HG02973 (cell line): Measurements from ENCODE around the gene NPHP1.
"Not testable (repeated sequence)": the region's sequence is repeated elsewhere in the genome, so short reads cannot be mapped to it uniquely, and the experiment has no call there.

Experiments used
- ATAC-seq: cut with Tn5 transposase; IDR thresholded peaks from one replicate; pipeline ENCODE4 v1.9.1; 2021; ENCODE audit warnings: moderate library complexity; ENCODE audit not compliant: unreplicated experiment

Gene NPHP1

DNA sequence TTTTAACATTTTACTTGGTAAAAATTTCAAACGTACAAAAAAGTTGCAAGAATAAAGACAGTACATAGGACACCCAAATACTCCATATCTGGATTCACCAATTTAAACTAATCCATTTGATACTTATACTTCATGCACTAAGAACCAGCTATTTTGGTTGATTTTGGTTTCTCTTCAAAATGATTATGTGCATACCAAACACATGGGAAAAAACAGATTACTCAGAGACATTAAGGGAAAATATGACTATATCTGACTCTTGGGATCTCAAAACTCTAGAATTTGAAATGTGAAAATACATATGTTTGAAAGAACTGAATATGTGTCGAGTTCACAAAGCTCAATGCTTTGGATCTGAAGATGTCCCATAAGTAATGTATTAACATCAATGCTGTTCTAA is 73.6 kb downstream of the NPHP1 start:
- ATAC-seq, result no peak

DNA sequence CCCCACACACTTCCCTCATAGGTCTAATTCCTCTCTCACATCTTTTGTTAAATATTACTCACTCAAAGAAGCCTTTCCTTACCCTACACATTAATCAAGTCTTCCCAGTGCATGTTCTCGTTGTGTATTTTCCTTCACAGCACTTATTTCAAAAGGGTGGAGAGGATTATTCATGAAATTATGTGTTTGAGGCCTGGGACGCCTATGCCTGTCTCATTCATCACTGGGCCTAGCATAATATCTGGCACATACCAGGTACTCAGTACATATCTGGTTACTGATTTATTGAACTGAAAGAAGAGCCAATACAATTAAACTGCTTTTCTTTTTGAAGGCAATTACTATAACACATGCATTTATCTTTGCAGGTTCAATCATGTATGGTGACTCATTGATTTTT is 74.1 kb downstream of the NPHP1 start:
- no peak for ATAC-seq

DNA sequence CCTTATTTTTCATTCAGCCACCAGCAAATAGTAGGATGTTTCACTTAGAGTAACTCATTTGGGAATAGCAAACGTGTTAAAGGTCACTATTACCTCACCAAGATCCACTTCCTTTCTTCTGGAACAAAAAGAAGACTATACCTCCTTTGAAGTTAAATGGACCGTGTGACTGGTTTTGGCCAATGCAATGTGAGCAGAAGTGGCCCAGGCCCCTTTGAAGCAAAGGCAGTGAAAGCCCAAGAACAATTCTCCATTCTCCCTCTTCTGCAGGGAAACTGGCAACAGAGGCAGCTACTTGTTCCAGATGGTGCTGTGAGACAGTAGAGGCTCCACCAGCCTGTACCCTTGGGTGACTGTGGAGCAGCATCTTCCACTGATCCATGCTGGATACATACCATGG is 77.9 kb downstream of the NPHP1 start:
- ATAC-seq, result no peak

DNA sequence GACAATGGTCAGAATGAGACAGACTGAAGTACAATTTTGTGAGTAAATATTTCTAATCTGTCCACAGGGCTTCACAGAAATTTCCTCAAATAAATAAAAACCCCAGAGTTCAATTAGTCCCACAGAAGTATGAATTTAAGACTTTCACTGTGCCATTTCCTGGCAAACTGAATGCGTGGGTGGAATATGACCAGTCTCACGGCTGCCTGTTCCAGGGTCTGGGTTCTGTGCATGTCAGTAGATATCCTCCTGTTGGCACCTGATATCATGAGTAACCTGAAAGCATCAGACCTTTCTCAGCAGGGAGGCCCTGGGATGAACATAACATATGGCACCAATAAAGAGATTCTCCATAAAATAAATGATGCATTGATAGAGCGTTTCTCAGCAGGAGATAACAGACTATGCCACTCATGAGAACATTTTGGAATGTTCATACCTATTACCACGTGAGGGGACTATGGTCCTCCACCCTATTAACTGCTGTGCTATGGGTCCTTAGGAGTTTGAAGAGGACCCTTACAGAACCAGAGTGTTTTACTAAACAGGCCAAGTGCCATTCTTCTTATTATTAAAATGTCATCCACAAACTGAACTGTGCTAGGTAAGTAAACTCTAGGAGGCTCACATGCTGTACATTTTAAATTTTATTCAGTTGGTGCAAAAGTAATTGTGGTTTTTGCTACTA is 78.6 kb downstream of the NPHP1 start:
- no peak for ATAC-seq

DNA sequence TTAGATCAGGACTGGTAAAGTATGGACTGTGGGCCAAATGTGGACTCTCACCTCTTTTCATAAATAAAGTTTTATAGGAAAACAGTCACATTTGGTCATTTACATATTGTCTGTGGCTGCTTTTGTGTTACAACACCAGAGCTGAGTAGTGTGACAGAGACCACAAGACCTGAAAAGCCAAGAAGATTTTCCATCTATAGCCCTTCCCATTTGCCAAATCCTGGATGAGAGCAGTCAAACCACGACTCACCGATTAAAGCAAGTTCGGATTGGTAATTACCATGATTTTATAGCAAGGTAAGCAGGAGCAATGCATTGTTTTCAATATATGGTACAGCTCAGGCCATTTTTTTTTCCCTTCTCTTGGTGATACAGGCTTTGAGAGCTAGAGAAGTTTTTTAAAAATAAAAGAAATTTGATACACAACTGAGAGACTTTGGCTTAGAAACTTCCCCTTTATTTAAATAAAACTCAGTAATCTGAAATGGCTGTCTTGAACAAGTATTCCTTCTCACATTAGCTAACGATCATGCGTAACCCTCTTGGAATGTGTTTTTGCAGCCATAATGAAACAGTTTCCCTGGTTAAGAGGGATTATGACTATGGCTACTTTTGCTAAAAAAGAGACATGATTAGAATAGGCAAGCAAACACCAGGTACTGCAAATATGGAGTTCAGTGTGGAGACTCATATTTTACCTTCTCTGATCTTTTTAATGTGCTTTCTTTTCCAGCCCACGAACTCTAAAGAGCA is 79.7 kb downstream of the NPHP1 start:
- ATAC-seq, result no peak

DNA sequence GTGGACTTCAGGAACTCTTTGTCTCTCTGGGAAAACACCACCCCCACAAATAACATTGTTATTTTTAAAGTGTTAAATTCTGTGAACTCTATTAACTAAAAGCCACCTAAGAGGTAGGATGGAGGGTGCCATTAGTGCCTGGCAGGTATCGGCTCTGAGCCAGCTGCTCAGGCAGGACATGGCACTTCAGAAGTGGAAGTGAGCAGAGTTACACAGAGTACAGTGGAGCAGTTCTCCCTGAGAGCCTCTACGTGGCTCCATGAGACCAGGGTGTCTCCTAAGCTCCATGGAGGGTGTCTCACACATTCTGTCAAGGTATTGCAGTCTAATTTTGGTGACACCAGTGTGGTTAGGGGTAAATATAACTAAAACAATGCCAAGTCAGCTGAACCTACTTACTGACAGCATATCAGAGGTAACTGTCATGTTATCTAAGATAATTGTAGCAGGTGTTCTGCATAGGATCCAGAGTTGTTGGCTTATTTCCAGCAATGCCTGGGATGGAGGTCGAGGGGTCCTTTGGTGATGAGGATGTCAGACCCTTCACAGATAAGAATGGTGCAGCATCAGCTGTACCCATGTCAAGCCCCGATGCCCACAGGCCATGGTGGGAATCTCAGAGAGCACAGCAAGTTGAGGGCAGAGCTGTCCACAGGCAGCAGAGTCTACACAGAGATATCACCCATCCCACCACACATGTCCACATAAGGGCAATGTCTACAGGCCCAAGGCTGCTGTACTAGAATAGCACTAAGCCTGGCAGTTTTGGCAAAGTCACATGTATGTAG is 80.6 kb downstream of the NPHP1 start:
- ATAC-seq, result no peak

DNA sequence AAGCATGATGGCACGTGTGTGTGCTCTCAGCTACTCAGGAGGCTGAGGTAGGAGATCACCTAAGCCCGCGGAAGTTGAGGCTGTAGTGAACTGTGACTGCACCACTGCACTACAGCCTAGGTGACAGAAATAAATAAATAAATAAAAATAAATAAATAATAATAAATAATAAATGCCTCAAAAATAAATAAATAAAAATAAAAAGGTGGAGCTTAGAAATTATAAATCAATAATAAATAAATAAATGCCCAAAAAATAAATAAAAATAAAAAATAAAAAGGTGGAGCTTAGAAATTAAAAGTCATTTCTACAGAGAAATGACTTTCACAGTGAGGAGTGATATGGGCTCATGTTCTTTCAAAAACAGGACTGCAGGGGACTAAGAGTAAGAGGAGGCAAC is 83.2 kb downstream of the NPHP1 start:
- ATAC-seq, result no peak

DNA sequence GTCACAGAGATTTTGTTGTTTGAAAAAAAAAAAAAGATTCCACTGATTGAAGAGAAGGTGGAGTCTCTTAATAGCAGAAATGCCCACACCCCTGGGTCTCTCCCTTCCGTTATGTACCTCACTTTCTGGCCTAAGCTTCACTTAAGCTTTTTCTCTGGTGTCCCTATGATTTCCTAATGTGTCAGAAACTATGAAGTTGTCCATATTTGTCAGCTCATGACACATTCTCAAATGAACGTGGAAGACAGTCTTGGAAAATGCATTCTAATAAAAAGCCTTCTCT is 83.8 kb downstream of the NPHP1 start:
- no peak for ATAC-seq

DNA sequence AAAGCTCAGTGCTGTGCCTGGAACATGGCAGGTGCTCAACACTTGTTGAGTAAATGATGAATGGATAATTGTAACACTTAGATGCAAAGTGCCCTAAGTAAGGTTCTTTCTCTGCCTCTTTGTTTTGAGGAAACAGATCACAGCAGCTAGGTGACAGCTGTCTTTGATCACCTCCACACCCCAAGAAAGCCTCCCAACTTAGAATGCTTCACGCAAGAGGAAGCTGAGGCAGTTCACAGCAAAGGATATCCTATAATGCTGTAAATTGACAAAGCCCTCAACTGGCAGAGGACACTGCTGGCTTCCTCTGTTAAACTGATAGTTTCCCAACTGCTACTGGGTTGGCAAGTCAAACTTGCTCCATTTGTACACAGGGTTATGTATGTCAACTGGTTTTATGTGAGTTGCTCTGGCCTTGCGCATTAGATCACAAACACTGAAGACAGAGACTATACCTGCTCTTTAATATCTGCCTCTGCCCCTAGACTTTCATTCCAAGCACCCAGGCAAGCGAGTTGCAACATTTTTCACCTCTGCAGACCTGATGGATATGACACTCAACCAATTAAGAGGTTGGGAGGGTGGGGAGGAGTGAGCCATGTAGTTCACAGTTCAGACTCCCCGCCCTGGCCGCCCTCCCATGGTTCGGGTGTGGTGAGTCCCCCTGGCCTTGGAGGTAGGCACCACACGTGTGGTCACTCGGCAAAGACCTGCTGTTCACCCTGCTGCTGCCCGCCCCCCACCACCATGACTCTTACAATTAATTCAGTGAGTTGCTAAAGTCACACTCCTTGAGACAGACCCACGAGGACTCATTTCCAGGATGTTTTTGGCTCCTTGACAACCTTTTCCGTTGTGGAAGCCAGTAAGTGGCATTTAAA is 84.4 kb downstream of the NPHP1 start:
- ATAC-seq, result no peak

DNA sequence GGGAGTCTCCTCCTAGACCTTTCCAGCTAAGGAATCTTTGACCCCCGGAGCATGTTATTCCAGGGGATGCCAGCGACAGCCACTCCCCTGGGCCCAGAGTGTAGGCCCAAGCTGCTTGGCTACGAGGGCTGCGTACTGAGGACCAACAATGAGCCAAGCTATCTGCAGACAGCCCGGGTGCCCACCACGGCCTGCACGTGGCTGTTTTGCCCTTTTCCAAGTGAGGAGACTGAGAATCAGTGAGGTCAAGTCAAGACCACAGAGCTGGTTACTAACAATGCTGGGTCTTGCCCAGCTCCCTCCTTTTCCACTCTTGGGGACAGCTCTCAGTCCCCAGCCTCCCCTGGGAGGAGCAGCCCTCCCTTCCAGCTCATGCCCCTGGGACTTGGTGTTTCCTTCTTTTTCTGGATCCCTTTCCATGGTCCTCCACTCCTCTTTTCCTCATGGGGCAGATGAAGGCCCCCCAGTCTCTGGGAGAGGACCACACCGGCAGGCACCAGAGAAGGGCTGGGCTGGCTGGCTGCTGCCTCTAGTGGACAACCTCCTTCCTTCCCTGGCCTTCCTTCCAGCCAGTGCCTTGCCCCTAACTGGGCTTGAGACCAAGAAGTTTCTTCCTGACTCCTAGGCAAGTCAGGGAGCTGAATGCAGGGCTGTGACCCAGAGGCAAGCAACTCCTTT is 88.6 kb downstream of the NPHP1 start:
- no peak for ATAC-seq

DNA sequence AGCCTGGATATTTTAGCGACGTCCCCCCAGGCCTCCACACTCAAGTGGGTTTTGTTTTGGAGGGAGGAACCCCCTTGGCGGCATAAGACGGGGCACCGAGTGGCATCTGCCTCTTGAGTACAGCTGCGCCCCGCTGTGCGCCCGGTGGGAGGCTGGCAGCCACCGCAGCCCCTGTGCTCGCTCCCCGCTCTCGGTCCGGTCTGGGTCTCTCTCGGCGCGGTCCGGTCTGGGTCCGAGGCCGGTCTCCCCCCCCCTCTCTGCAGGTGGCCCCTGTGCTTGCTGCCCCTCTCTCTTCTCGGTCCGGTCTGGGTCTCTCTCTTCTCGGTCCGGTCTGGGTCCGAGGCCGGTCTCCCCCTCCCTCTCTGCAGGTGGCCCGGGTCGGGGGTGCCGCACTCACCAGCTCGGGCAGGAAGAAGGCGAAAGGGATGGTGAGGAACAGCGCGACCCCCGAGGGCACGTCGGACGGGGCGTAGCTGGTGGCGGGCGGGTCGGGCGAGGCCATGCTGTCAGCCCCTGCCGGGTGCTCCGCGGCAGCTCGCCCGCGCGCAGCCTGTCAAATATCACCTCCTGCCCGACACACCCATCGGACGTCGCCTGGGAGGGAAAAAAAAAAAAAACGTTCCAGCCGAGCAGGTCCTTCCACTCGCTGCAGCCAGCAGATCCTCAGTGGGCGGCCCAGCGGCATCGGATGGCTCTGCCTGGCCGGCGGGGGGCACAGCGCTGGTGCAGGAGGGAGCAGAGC is 89.4 kb downstream of the NPHP1 start, which contains the start of gene MALL:
Gene MALL, minus strand, starts transcription at position 532 of the 742 bp plus-strand sequence. Its CDS starts 30 bp downstream, at position 502.
- no peak for ATAC-seq

DNA sequence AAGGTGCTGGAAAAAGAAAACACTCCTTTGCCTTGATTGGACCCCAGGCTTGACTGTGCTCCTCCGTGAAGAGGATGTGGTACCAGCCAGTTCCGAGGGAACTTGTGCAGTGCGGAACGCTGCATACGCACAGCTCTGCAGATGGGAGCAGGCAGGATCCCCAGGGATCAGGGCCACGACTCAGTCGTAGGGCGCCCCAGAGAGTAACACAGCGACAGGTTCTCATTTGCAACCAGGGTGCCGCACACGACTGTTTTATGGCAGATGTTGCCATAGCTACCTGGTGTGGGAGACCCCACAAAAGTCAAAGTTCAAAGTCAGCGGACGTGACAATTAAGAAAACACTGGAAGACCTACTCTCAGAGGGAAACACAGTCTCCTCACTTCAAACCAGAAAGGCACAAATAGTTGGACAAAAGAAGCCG is 90.0 kb downstream of the NPHP1 start:
- ATAC-seq, result no peak

DNA sequence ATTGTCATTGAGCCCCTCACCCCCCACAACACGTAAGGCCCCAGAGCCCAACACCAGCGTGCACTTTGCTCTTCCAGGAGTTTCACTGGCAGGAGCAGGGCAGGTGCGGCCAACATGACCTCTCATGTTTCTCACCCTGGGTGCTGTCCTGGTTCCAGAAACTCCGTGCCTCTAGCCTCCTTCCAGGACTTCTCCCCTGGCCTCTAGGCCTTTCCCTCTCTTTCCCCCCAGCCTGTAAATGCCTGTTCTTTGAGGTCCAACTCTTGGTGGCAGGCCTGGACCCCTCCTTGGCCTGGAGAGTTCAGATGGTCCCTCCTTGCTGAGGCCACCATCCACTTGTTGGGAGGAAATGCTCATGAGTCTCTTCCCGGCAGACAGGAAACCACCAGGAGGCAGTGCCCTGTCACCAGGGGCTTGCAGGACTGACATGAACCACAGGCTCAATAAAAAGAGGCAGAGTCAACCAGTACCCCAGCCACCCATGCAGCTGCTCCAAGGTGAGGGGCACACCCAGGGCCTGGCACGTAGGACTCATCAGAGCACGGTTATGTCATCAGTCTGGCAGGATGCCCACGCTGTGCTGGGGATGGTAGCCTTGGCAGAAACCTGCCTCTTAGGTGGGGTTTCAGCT is 90.7 kb downstream of the NPHP1 start:
- no peak for ATAC-seq

DNA sequence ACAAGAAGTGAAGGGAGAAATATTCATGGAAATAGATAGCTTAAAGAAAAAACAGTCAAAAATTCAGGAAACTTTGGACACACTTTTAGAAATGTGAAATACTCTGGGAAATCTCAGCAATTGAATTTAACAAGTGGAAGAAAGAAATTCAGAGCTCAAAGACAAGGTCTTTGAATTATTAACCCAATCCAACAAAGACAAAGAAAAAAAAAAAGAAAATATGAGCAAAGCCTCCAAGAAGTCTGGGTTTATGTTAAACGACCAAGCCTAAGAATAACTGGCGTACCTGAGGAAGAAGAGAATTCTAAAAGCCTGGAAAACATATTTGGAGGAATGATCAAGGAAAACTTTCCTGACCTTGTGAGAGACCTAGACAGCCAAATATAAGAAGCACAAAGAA is 96.5 kb downstream of the NPHP1 start:
- not testable (repeated sequence) for ATAC-seq

DNA sequence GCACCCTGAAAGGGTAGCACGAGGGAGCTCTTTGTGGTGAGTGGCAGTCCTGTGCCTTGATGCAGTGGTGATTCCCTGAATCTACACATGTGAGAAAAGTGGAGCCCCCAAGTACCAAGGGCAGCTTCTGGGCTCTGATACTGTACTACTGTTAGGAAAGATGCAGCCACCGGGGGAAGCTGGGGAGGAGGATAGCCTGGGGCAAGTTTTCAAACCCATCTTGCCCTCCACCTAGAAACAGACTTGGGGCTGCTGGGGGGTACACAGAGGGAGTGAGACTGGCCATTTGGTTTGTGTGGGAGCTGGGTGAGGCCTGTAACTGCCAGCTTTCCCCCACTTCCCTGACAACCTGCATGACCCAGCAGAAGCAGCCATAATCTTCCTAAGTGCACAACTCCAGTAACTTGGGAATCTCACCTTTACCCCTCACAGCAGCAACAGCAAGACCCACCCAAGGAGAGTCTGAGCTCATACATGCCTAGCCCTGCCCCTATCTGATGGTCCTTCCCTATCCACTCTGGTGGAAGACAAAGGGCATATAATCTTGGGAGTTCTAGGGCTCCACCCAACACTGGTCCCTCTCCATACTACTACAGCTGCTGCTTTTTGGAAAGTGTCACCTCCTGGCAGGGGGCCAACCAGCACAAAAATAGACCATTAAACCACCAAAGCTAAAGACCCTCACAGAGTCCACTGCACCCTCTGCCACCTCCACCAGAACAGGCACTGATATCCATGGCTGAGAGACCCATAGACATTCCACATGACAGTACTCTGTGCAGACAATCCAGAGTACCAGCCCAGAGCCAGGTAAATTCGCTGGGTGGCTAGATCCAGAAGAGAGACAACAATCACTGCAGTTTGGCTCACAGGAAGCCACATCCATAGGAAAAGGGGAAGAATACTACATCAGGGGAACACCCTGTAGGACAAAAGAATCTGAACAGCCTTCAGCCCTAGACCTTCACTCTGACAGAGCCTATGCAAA is 97.4 kb downstream of the NPHP1 start:
- ATAC-seq, result no peak

DNA sequence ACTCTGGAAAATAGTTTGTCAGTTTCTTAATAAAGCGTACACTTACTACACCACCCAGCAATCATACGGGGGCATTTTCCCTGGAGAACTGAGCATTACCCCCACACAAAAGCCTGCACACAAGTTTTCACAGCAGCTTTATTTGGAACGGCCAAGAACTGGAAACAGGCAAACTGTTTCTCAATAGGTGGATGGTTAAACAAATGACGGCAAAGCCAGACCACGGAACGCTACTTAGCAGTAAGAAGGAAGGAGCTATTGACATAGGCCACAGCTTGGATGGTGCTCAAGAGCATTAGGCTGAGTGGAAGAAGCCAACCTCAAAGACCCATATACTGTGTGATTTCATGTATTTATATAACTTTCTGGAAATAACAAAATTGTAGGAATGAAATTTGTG is 98.2 kb downstream of the NPHP1 start:
- ATAC-seq, result no peak

DNA sequence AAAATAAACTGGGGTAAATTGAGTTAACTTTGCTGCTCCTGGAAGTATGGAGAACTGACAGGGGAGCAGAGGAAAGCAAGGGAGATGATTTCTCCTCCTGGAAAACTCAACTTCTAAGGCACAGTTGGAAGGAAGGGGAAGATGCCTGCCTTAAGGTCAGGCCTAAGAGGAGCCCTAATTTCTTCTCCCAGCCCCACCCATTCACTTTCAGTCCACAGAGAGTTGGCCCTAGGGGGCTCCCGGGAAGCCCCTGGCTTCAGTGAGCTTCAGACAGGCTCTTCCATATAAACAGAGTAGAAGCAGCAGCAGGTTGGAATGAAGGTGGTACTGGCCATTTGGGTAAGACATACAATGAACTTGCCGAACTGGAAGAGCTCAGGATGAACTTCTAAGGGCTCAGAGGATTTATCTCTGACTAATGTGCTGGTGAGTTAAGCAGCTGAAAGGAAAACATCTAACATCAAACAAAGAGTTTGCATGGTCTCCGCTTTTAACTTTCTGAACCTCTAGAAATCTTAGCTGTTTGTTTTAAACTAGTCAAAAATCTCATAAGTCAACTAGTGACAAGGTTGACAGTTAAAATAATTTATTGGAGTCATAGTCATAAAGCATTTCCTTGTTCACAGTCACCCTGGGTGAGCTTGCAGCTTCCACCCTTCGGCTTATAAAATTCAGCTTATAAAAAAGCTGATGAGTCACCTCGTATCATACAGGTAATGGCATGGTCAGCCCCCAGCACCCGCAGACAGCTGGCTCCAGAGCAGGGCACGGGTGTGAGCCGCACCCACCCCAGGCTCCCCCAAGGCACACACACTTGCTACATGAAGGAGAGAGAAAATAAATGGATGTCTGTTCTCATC is 99.0 kb downstream of the NPHP1 start:
- no peak for ATAC-seq
